ENCODE results near the gene VTN.

VTN gene

DNA sequence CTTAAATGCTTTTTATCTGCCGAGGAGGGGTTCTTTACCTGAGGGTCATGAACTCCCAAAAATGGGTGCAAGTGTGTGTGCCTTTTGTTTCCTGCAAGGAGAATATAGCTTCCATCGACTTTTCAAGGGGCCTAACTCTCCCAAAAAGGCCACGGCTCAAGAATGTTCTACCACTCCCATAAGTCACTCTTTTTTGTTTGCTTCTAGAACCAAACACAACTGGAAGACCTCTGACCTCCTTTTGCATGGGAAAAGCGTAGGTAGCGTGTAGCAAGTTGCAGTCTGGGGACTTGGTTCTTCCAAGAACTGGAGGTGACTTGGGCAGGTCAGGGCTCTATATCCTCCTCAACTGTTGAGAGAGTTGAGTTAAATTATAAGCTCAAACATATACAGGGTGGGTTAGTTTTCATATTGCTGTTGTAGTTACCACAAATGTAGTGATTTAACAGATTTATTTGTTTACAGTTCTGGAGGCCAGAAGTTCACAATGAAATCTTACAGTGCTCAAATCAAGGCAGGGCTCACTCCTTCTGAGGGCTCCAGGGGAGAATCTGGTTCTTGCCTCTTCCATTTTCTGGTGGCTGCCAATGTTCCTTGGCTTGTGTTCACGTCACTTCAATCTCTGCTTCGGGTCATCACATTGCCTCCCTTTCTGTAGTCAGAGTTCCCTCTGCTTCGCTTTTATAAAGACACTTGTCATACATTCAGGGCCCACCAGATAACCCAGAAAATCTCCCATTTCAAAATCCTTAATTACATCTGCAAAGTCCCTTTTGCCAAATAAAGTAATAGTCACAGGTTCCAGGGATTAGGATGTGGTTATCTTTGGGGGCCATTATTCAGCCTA is 49.7 kb downstream of the VTN start:
- DNase-seq (ENCODE audit: low read depth), result no peak

DNA sequence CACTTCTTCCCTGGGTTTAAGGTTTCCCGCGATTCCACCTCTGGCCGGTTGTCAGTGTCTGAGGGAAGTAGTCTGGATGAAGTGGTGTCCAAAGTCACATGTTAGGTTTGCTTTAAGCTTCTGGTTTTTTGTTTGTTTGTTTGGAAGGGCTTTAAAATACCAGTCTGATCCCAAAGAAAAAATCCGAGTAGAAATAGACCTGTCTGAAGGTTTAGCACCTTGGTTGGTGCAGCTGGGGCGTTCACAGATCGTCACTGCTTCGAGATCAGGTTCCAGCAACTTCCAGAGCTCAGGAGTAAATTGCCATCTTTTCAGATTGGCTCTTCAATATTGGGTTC is 50.5 kb downstream of the VTN start:
- no peak for DNase-seq (ENCODE audit: low read depth)

DNA sequence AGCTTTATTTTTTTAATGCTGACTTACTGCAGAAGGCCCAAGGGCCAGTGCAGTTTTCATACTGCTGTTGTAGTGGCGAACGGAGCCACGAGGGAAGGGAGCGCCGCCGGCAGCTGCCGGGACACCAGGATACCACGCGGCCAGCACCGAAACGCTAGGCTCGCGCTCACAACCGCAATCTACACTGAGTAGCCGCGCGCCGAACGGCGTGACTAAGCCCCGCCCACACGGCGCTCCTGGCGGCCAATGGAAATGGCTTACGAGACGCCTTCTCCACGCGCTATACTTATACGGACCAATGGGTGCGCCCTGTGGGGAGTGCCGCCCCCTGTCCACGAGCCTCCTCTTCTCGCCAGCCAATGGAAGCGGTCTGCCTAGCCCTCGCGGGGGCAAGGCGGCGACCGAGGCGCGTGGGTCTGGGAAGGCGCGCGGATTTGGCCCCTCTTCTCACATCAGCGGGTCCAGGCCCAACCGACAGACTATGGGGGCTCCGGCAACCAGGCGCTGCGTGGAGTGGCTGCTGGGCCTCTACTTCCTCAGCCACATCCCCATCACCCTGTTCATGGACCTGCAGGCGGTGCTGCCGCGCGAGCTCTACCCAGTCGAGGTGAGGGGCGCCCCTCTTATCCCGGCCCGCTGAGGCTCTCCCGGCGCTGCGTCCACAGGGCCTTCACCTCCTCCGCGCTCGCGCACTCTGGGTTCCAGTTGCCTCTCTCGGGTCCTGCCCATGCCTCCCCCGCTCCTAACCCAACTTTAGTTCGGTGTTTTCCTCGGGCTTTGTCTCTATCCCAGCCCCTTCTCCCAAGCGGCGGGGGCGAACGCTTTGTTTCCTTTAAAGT is 51.1 kb downstream of the VTN start, which contains the start of gene TMEM97:
TMEM97 (plus strand) TSS at position 442 of the 839 bp plus-strand sequence; CDS start at position 482, 40 bp downstream.
- peak; percentile 93 for DNase-seq (ENCODE audit: low read depth)

DNA sequence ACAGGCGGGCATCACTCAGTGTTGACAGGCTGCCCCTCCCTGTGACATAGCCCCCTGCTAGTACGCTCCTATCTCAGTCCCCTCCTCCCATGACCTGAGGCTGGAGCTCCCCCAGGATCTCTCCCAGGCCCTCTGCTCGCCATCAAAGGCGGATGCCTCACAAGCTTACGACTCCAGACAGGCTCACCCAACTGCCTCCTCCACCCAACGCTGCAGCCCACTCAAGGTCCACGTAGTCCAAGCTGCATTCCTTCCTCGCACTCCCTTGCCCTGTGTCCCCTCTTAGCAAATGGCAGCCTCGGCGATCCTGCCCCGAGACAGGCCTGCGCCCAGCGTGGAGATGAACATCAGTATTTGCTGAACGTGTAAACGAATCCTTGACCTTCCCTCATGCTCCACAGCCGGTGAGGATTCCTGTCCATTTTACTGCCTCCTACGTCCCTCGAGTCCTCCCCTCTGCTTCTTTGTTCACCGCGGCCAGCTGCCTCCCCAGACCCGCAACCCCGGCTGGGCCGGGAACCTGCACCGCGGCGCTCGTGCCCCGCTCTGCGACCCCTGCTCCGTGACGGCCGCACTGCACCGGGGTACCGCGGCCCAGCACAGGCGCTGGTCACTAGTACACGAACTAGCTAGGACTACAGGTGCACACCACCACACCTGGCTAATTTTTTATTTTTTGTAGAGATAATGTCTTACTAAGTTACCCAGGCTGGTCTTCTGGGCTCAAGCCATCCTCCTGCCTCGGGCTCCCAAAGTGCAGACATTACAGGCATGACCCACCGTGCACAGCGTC is 51.9 kb downstream of the VTN start:
- DNase-seq (ENCODE audit: low read depth), result no peak
